Measurements from ENCODE around the gene MARK4. TPM values are rescaled to one million over a fixed set of nuclear protein-coding genes. Genes with fewer than 3 reads are reported as not detected.

Gene MARK4
- total RNA-seq, 4 donors from 2014 or later, result 12.2 to 42.5 (median 22.1) TPM

DNA sequence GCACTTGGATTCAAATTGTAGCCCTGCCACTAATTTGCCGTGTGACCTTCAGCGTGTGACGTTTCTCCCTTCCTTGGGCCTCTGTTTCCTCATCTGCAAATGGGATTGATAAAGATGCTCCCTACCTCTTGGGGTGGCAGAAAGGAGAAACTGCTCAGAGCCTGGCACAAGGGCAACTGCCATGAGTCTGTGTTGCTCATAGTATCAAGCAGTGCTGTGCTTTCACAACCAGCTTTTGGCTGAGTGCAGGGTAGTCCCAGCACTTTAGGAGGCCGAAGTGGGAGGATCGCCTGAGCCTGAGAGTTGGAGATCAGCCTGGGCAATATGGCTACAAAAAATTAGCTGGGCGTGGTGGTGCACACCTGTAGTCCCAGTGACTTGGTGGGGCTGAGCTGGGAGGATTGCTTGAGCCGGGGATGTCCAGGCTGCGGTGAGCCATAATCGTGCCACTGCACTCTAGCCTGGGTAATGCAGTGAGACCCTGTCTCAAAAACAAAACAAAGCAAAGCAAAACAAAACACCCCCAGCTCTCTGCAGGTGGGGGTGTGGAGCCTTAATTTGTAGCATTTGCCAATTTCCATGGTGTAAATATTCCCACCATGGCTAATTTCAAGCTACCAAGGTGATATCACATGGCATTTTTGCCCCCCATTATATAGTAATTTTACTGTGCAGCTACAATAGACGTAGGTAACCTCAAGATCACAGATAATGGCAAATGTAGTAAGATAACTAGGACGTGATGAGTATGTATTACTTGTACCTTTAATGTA is 1.6 kb upstream of the MARK4 start:
- ATAC-seq (no peak), DNase-seq (no peak)
- Histone ChIP-seq H3K4me1 (peaks cover 23 to 26% of the 10 kb centered on the region in 2 donors), H3K4me3 (no peak overlapping the region), H3K27me3 (no peaks in the 10 kb centered on the region), H3K36me3 (no peaks in the 10 kb centered on the region), H3K27ac (no peak overlapping the region), H3K9me3 (no peaks in the 10 kb centered on the region)
- intact Hi-C loops (cut with DNase I; ENCODE audit: low total_unique reads), result loop anchor here (1.0 to 5.0 kb wide), 5 partner anchors 52 to 157 kb away; partner anchors contain the start of genes BLOC1S3, NKPD1, PPP1R37 and TRAPPC6A
- TF ChIP-seq CTCF (IDR thresholded peaks at IDR 0.05 in 4 of 5, conservative IDR thresholded peaks at IDR 0.05 in 1 of 5) (no peak), POLR2A (IDR thresholded peaks at IDR 0.05) (no peak)
- in situ Hi-C loops (cut with MboI; ENCODE audit: low sequenced_read_pairs in 4 of 4), result loop anchor here in 2 of 4 donors (5.0 kb wide), 1 partner anchor 88 kb away; no protein-coding TSS in a partner anchor

DNA sequence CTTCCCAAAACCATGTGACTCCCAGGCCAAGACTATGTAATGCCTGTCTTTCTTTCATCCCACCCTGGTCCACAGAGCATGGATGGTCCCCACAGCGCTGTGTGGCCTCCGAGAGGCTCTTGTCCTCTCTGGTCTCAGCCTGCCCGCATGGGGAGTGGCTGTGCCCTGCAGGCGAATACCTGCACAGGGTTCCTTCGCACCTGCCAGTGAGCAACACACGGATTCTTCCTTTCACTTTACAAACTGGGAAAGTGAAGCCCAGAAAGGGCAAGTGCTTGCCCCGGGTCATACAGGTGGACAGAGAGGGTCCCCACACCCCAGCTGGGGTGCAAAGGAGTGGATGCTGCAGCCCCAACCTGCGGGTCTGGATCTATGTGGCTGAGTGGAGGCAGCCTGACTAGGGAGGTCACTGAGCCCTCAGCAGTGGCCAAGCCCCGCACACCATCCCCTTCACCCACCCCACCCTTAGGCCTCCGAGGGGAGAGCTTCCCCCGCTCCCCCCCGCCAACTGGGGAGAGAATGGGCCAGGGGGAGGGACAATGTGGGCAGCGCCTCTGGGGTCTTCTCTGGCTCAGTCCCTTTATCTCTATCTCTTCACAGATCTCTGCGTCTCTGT is 747 bp upstream of the MARK4 start:
- TF ChIP-seq POLR2A (IDR thresholded peaks at IDR 0.05) (no peak), CTCF (IDR thresholded peaks at IDR 0.05 in 4 of 5, conservative IDR thresholded peaks at IDR 0.05 in 1 of 5) (no peak)
- Histone ChIP-seq H3K4me1 (peaks cover 23 to 26% of the 10 kb centered on the region in 2 donors), H3K27ac (peak overlapping the region; percentile 70 to 89 (median 77)), H3K9me3 (no peaks in the 10 kb centered on the region), H3K27me3 (no peaks in the 10 kb centered on the region), H3K36me3 (no peaks in the 10 kb centered on the region), H3K4me3 (peak overlapping the region; percentile 56 to 91 (median 72))
- in situ Hi-C loops (cut with MboI; ENCODE audit: low sequenced_read_pairs in 4 of 4), result loop anchor here in 1 of 4 donors (5.0 kb wide), 1 partner anchor 87 kb away; no protein-coding TSS in a partner anchor
- ATAC-seq, result peak; percentile 10 to 18
- intact Hi-C loops (cut with DNase I; ENCODE audit: low total_unique reads), result loop anchor here (1.0 to 5.0 kb wide), 3 partner anchors 72 to 158 kb away; partner anchors contain the start of genes BLOC1S3, PPP1R37 and TRAPPC6A
- no peak for DNase-seq

DNA sequence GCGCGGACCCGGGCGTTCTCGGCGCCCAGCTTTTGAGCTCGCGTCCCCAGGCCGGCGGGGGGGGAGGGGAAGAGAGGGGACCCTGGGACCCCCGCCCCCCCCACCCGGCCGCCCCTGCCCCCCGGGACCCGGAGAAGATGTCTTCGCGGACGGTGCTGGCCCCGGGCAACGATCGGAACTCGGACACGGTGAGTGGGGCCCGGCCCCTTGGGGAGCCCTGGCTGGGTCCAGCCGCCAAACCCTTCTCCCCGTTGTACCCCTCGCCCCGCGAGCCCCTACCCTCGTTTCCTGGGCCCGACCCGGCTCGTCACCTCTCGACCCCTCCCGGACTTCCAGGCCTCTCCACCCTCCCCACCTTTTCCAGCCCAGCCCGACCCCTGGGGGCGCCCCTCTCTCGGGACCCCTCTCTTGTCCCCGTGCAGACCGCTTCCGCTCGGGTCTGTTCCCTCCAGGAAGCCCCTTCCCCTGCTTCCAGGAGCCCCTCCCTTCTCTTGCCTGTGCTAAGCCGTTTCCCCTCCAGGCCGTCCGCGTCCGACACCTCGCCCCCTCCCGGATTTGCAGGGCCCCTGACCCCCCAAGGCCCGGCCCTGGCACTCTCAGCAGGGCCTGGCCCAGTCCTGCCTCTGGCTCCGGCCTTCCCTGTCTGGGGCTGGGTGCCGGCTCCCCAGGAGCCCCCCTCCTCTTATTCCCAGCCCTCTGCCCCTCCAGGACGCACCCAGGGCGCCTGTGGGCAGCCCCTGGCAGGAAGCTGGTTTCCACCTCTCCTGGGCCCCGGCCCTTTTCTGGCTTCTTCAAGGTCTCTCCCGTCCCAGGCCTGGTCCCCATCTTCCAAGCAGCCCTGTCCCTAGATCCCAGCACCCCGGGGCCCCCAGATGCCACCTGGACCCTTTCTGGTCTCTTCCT is 632 bp downstream of the MARK4 start:
- Histone ChIP-seq H3K4me1 (peaks cover 23 to 26% of the 10 kb centered on the region in 2 donors), H3K36me3 (no peaks in the 10 kb centered on the region), H3K4me3 (peak overlapping the region; percentile 80 to 91 (median 86)), H3K27ac (peak overlapping the region; percentile 76 to 89 (median 80)), H3K9me3 (no peaks in the 10 kb centered on the region), H3K27me3 (no peaks in the 10 kb centered on the region)
- in situ Hi-C loops (cut with MboI; ENCODE audit: low sequenced_read_pairs in 4 of 4) (loop anchor here in 1 of 4 donors (5.0 kb wide), 1 partner anchor 86 kb away; no protein-coding TSS in a partner anchor), intact Hi-C loops (cut with DNase I; ENCODE audit: low total_unique reads) (loop anchor here (2.0 to 5.0 kb wide), 2 partner anchors 73 to 159 kb away; partner anchors contain the start of genes BLOC1S3, PPP1R37 and TRAPPC6A)
- ATAC-seq (peak in 1 of 2 donors; percentile 7), DNase-seq (no peak)
- TF ChIP-seq POLR2A (IDR thresholded peaks at IDR 0.05) (no peak), CTCF (IDR thresholded peaks at IDR 0.05 in 4 of 5, conservative IDR thresholded peaks at IDR 0.05 in 1 of 5) (no peak)

- H3K4me3 ChIP-seq, result no peak overlapping the region
- no peaks in the 10 kb centered on the region for H3K27me3 ChIP-seq
- TF ChIP-seq CTCF (IDR thresholded peaks at IDR 0.05 in 4 of 5, conservative IDR thresholded peaks at IDR 0.05 in 1 of 5) (no peak), POLR2A (IDR thresholded peaks at IDR 0.05) (no peak)
- no peaks in the 10 kb centered on the region for H3K9me3 ChIP-seq
- ATAC-seq (no peak), DNase-seq (no peak)
- no peaks in the 10 kb centered on the region for H3K36me3 ChIP-seq
- in situ Hi-C loops (cut with MboI; ENCODE audit: low sequenced_read_pairs in 4 of 4) (loop anchor here in 1 of 4 donors (5.0 kb wide), 1 partner anchor 84 kb away; no protein-coding TSS in a partner anchor), intact Hi-C loops (cut with DNase I; ENCODE audit: low total_unique reads) (loop anchor here (5.0 kb wide), 1 partner anchor 161 kb away; the partner anchor contains the start of gene PPP1R37)
- peaks cover 22 to 23% of the 10 kb centered on the region in 2 donors for H3K4me1 ChIP-seq
- no peak overlapping the region for H3K27ac ChIP-seq
Observed at GRCh38 chr19:45253396-45254027, 2.4 kb downstream of the MARK4 start.
